Measurements from ENCODE around the gene SNRPD3. TPM values are rescaled to one million over a fixed set of nuclear protein-coding genes. Genes with fewer than 3 reads are reported as not detected.

Gene SNRPD3
- total and polyA plus RNA-seq, 4 donors: 57.2 to 128 (median 85.9) TPM

- 93% methylated on average over 4 of the region's 4 CpGs for WGBS
- no peak overlapping the region for H3K4me3 ChIP-seq (ENCODE audit: low read depth in 1 of 3, low read length in 3 of 3)
- no peak for DNase-seq (ENCODE audit: low spot score)
- no peaks in the 10 kb centered on the region for H3K9me3 ChIP-seq (ENCODE audit: control insufficient read depth in 4 of 4, low read length in 3 of 4)
- H3K4me1 ChIP-seq (ENCODE audit: control insufficient read depth in 4 of 4, insufficient read depth in 4 of 4, low read length in 3 of 4): peaks cover 27 to 83% (median 58%) of the 10 kb centered on the region in 4 donors
- peak overlapping the region; percentile 97 for H3K27ac ChIP-seq (ENCODE audit: low read depth in 1 of 2, low read length in 2 of 2)
- no peaks in the 10 kb centered on the region for H3K27me3 ChIP-seq (ENCODE audit: control insufficient read depth in 4 of 4, insufficient read depth in 4 of 4, low read length in 3 of 4)
- peaks cover 7 to 27% (median 21%) of the 10 kb centered on the region in 4 donors for H3K36me3 ChIP-seq (ENCODE audit: control insufficient read depth in 4 of 4, insufficient read depth in 3 of 4, low read depth in 1 of 4, low read length in 3 of 4)
- TF ChIP-seq HNF4A (conservative IDR thresholded peaks at IDR 0.05) (no peak), SP1 (IDR thresholded peaks at IDR 0.05) (no peak), RAD21 (IDR thresholded peaks at IDR 0.05) (no peak), ATF3 (IDR thresholded peaks at IDR 0.05) (no peak), FOXA2 (IDR thresholded peaks at IDR 0.05) (no peak), HNF4G (IDR thresholded peaks at IDR 0.05) (no peak), MAX (IDR thresholded peaks at IDR 0.05) (no peak), REST (IDR thresholded peaks at IDR 0.05) (no peak), EGR1 (IDR thresholded peaks at IDR 0.05; ENCODE audit: low read depth in 2 of 2) (no peak)
- no peak overlapping the region for H3K9ac ChIP-seq (ENCODE audit: low read depth in 1 of 2, low read length in 2 of 2)
These were observed 7.0 kb upstream of the SNRPD3 start for GRCh38 chr22:24548812-24549211.

GRCh38 chr22:24550028-24550901, 5.5 kb upstream of the SNRPD3 start:
- H3K27me3 ChIP-seq (ENCODE audit: control insufficient read depth in 4 of 4, insufficient read depth in 4 of 4, low read length in 3 of 4): no peaks in the 10 kb centered on the region
- TF ChIP-seq ATF3 (IDR thresholded peaks at IDR 0.05): peak; percentile 95
- peak; percentile 96 for TF ChIP-seq HNF4G (IDR thresholded peaks at IDR 0.05)
- peak; percentile 41 for TF ChIP-seq YY1 (IDR thresholded peaks at IDR 0.05)
- peak; percentile 50 for TF ChIP-seq RAD21 (IDR thresholded peaks at IDR 0.05)
- TF ChIP-seq RXRA (IDR thresholded peaks at IDR 0.05): peak; percentile 91 to 94
- peak; percentile 95 to 98 for TF ChIP-seq HNF4A (conservative IDR thresholded peaks at IDR 0.05)
- no peak for TF ChIP-seq CTCF (IDR thresholded peaks at IDR 0.05; ENCODE audit: low read depth, low read length, missing input control)
- TF ChIP-seq ZBTB33 (IDR thresholded peaks at IDR 0.05): peak; percentile 92
- peak; percentile 81 for TF ChIP-seq REST (IDR thresholded peaks at IDR 0.05)
- TF ChIP-seq EGR1 (IDR thresholded peaks at IDR 0.05; ENCODE audit: low read depth in 2 of 2): peak in 1 of 2 donors; percentile 80
- peak; percentile 99 for TF ChIP-seq JUND (IDR thresholded peaks at IDR 0.05)
- peak; percentile 99 for TF ChIP-seq SP1 (IDR thresholded peaks at IDR 0.05)
- TF ChIP-seq GABPA (IDR thresholded peaks at IDR 0.05 in 1 of 2, conservative IDR thresholded peaks at IDR 0.05 in 1 of 2): peak in 1 of 2 donors; percentile 60
- TF ChIP-seq FOXA2 (IDR thresholded peaks at IDR 0.05): peak; percentile 82
- TF ChIP-seq FOXA1 (IDR thresholded peaks at IDR 0.05): peak; percentile 70
- TF ChIP-seq TAF1 (conservative IDR thresholded peaks at IDR 0.05): peak; percentile 81
- peak; percentile 83 for TF ChIP-seq NR2F2 (IDR thresholded peaks at IDR 0.05)

More at GRCh38 chr22:24550028-24550901, 5.5 kb upstream of the SNRPD3 start:
- H3K4me1 ChIP-seq (ENCODE audit: control insufficient read depth in 4 of 4, insufficient read depth in 4 of 4, low read length in 3 of 4): peaks cover 16 to 74% (median 49%) of the 10 kb centered on the region in 4 donors
- H3K9me3 ChIP-seq (ENCODE audit: control insufficient read depth in 4 of 4, low read length in 3 of 4): no peaks in the 10 kb centered on the region
- peak; percentile 55 for DNase-seq (ENCODE audit: low spot score)
- peak overlapping the region; percentile 97 for H3K27ac ChIP-seq (ENCODE audit: low read depth in 1 of 2, low read length in 2 of 2)
- H3K36me3 ChIP-seq (ENCODE audit: control insufficient read depth in 4 of 4, insufficient read depth in 3 of 4, low read depth in 1 of 4, low read length in 3 of 4): peaks cover 7 to 23% (median 20%) of the 10 kb centered on the region in 4 donors
- H3K4me3 ChIP-seq (ENCODE audit: low read depth in 1 of 3, low read length in 3 of 3): no peak overlapping the region
- peak overlapping the region; percentile 58 to 70 for H3K9ac ChIP-seq (ENCODE audit: low read depth in 1 of 2, low read length in 2 of 2)
- 31% methylated on average over 8 of the region's 8 CpGs for WGBS

Data from liver (tissue), 9 donors.